ENCODE data around the gene PGRMC2.

DNA sequence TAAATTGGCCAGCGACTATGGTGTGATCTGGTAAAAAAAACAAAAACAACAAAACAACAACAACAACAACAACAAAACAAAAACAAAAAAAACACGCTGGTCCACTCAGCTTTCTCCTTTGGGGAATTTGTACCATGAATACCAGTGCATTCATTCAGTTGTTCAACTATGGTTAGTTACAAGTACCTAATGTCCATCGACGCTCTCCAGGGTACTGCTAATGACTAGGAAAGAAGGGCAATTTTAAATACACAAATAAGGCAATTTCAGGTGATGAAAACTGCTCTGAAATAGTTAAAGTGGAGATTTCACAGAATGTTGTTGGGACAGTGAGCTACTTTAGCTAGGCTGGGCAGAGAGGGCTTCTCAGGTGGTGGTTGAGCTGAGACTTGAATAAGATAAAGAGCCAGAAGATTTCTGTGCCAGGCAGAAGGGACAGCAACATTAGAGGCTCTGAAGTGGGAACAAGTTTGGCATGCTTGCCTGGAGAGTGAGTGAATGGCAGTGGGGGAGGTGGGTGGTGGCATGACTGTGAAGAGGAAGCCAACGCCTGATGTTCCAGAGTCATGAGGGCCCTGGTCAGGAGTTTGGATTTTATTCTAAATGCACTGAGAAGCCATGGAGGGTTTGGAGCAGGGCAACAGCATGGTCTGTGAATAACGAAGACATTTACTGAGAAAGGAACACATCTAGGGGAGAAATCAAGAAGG lies 45.9 kb upstream of the PGRMC2 start:
- TF ChIP-seq, protein P1, sequence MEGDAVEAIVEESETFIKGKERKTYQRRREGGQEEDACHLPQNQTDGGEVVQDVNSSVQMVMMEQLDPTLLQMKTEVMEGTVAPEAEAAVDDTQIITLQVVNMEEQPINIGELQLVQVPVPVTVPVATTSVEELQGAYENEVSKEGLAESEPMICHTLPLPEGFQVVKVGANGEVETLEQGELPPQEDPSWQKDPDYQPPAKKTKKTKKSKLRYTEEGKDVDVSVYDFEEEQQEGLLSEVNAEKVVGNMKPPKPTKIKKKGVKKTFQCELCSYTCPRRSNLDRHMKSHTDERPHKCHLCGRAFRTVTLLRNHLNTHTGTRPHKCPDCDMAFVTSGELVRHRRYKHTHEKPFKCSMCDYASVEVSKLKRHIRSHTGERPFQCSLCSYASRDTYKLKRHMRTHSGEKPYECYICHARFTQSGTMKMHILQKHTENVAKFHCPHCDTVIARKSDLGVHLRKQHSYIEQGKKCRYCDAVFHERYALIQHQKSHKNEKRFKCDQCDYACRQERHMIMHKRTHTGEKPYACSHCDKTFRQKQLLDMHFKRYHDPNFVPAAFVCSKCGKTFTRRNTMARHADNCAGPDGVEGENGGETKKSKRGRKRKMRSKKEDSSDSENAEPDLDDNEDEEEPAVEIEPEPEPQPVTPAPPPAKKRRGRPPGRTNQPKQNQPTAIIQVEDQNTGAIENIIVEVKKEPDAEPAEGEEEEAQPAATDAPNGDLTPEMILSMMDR (conservative IDR thresholded peaks at IDR 0.05 in 1 of 2, IDR thresholded peaks at IDR 0.05 in 1 of 2; ENCODE audit: low read depth in 1 of 2, low read length in 2 of 2) = no peak
- TF ChIP-seq EZH2 (IDR thresholded peaks at IDR 0.05; ENCODE audit: low read length, missing control alignments) = no peak
